ENCODE measurements around the gene COIL.

DNA sequence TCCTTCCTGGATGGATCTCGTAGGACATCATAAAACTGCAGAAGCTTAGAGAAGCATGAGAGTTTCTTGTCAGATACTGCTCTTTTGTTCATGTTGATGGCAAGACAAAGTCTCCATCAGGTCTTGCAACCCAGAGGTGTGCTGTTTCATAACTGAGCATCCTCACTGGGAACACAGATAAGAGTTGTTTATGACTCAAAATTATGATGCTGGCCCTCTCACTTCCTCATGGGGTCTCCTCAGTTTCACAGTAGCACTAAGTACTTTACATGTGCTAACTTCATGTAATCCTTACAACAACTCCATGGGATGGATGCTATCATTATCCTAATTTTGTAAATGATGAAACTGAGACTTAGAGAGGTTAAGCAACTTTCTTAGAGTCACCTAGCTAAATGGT is 31.5 kb upstream of the COIL start:
- TF ChIP-seq GATA3 (IDR thresholded peaks at IDR 0.05; ENCODE audit: low read depth, low read length) = no peak
- no peak for TF ChIP-seq GATA2 (IDR thresholded peaks at IDR 0.05; ENCODE audit: low read depth, low read length)

Data from SH-SY5Y (cell line).